ENCODE results near the gene STXBP6. TPM values are rescaled to one million over a fixed set of nuclear protein-coding genes. Genes with fewer than 3 reads are reported as not detected.

The STXBP6 gene
- total and polyA plus RNA-seq, 10 of the 15 experiments (the other 5 are each of a cell fraction or from before 2014, with no cell fraction given): 1.2 to 47.3 (median 1.9) TPM

GRCh38 chr14:24991821-24992220 lies 58.1 kb downstream of the STXBP6 start:
- Histone ChIP-seq H3K9ac (ENCODE audit: control insufficient read depth, insufficient read depth, low read length) (no peak overlapping the region), H3K36me3 (ENCODE audit: control insufficient read depth in 2 of 2, insufficient read depth in 2 of 2, low read length in 1 of 2) (no peaks in the 10 kb centered on the region), H2AFZ (ENCODE audit: control insufficient read depth, low read depth, low read length) (no peak overlapping the region), H4K20me1 (ENCODE audit: control insufficient read depth, insufficient read depth) (no peaks in the 10 kb centered on the region), H3K4me2 (ENCODE audit: control insufficient read depth, insufficient read depth) (no peak overlapping the region), H3K27me3 (replicated peaks in 1 of 2; ENCODE audit: control insufficient read depth in 2 of 2, insufficient read depth in 2 of 2, low read length in 1 of 2) (no peaks in the 10 kb centered on the region), H3K9me3 (replicated peaks; ENCODE audit: control insufficient read depth, insufficient read depth, low read length) (no peaks in the 10 kb centered on the region), H3K27ac (ENCODE audit: control insufficient read depth, insufficient read depth) (no peak overlapping the region), H3K79me2 (ENCODE audit: control insufficient read depth, insufficient read depth, low read length) (no peaks in the 10 kb centered on the region), H3K4me1 (ENCODE audit: control insufficient read depth, insufficient read depth, low read length) (no peaks in the 10 kb centered on the region; the same call in 1 of the 2 replicates), H3K4me3 (no peak overlapping the region)
- intact Hi-C loops (cut with micrococcal nuclease; ENCODE audit: unreplicated experiment) (loop anchor here (5.0 kb wide), 1 partner anchor 185 kb away; no protein-coding TSS in a partner anchor), in situ Hi-C loops (cut with MboI) (no loop called here)
- SMC1A ChIA-PET (ENCODE audit: uncharacterized antibody, unreplicated experiment): interaction anchor here (0.8 to 9.6 kb wide), 20 partner anchors 8 to 282 kb away, joined by 3 to 116 read pairs (median 4); no protein-coding TSS in a partner anchor
- DNase-seq (ENCODE audit: low read depth, low spot score) (no peak), FAIRE-seq (no peak), ATAC-seq (no peak)
- 31% methylated on average over 6 of the region's 6 CpGs for WGBS (ENCODE audit: insufficient coverage, insufficient replicate concordance, low lambda C conversion rate, missing lambda C conversion rate)
- RAD21 ChIA-PET (ENCODE audit: unreplicated experiment): interaction anchor here (0.9 to 4.2 kb wide), 21 partner anchors 9 to 281 kb away, joined by 3 to 56 read pairs (median 5); no protein-coding TSS in a partner anchor
- no peak for TF ChIP-seq RUNX3 (IDR thresholded peaks at IDR 0.05; ENCODE audit: low read length)
- no peak for TF ChIP-seq HDAC2 (IDR thresholded peaks at IDR 0.05)
- no peak for TF ChIP-seq ATF3 (IDR thresholded peaks at IDR 0.05; ENCODE audit: borderline replicate concordance, extremely low read depth, low read depth, low read length)
- TF ChIP-seq KLF5 (IDR thresholded peaks at IDR 0.05; ENCODE audit: partially characterized antibody): no peak
- TF ChIP-seq NFXL1 (IDR thresholded peaks at IDR 0.05; ENCODE audit: borderline replicate concordance): no peak
- CTCF ChIA-PET: interaction anchor here (0.8 to 6.8 kb wide), 18 partner anchors 8 to 282 kb away, joined by 3 to 79 read pairs (median 5); no protein-coding TSS in a partner anchor
- POLR2A ChIA-PET: interaction anchor here (0.8 to 1.6 kb wide), 3 partner anchors 14 to 108 kb away, joined by 3 to 4 read pairs (median 4); no protein-coding TSS in a partner anchor
- BruUV-seq (replicated peaks): no TSS peak

- DNase-seq (ENCODE audit: low read depth, low spot score): no peak
- no peak for ATAC-seq
- Histone ChIP-seq H3K27me3 (replicated peaks in 1 of 2; ENCODE audit: control insufficient read depth in 2 of 2, insufficient read depth in 2 of 2, low read length in 1 of 2) (no peaks in the 10 kb centered on the region), H3K4me1 (ENCODE audit: control insufficient read depth, insufficient read depth, low read length) (no peaks in the 10 kb centered on the region; the same call in 1 of the 2 replicates), H4K20me1 (ENCODE audit: control insufficient read depth, insufficient read depth) (no peaks in the 10 kb centered on the region), H3K9me3 (replicated peaks; ENCODE audit: control insufficient read depth, insufficient read depth, low read length) (no peaks in the 10 kb centered on the region), H3K79me2 (ENCODE audit: control insufficient read depth, insufficient read depth, low read length) (no peaks in the 10 kb centered on the region), H3K4me2 (ENCODE audit: control insufficient read depth, insufficient read depth) (no peak overlapping the region), H3K27ac (ENCODE audit: control insufficient read depth, insufficient read depth) (no peak overlapping the region), H3K4me3 (no peak overlapping the region), H2AFZ (ENCODE audit: control insufficient read depth, low read depth, low read length) (no peak overlapping the region), H3K9ac (ENCODE audit: control insufficient read depth, insufficient read depth, low read length) (no peak overlapping the region), H3K36me3 (ENCODE audit: control insufficient read depth in 2 of 2, insufficient read depth in 2 of 2, low read length in 1 of 2) (no peaks in the 10 kb centered on the region)
- CTCF ChIA-PET: interaction anchor here (1.0 to 6.8 kb wide), 10 partner anchors 8 to 281 kb away, joined by 3 to 79 read pairs (median 6); no protein-coding TSS in a partner anchor
- FAIRE-seq: no peak
- TF ChIP-seq FOS (IDR thresholded peaks at IDR 0.05; ENCODE audit: borderline replicate concordance, extremely low read depth, insufficient read length): no peak
- TF ChIP-seq NR2C2 (IDR thresholded peaks at IDR 0.05; ENCODE audit: borderline replicate concordance, control insufficient read depth, insufficient read length, low read depth): no peak
- RAD21 ChIA-PET (ENCODE audit: unreplicated experiment): interaction anchor here (1.0 to 4.2 kb wide), 10 partner anchors 9 to 185 kb away, joined by 3 to 56 read pairs (median 4); no protein-coding TSS in a partner anchor
- in situ Hi-C loops (cut with MboI) (no loop called here), intact Hi-C loops (cut with micrococcal nuclease; ENCODE audit: unreplicated experiment) (loop anchor here (5.0 kb wide), 1 partner anchor 184 kb away; no protein-coding TSS in a partner anchor)
- SMC1A ChIA-PET (ENCODE audit: uncharacterized antibody, unreplicated experiment): interaction anchor here (1.0 to 9.6 kb wide), 12 partner anchors 8 to 282 kb away, joined by 3 to 116 read pairs (median 7); no protein-coding TSS in a partner anchor
- no TSS peak for BruUV-seq (replicated peaks)
- POLR2A ChIA-PET: interaction anchor here (1.5 to 1.6 kb wide), 2 partner anchors 14 to 107 kb away, joined by 3 to 4 read pairs; no protein-coding TSS in a partner anchor
- 73% methylated on average over 1 of the region's 1 CpG for WGBS (ENCODE audit: insufficient coverage, insufficient replicate concordance, low lambda C conversion rate, missing lambda C conversion rate)
Observed at GRCh38 chr14:24991288-24991687, 58.7 kb downstream of the STXBP6 start.
